Keratinocyte (primary cell): ENCODE data around the gene PARD6G.

Experiments used
- CTCF ChIP-seq, 3 experiments: IDR thresholded peaks in 1 of 3; conservative IDR thresholded peaks in 1 of 3; optimal IDR thresholded peaks in 1 of 3; 2 replicates in 2 of 3; 3 replicates in 1 of 3; pipeline versions ENCODE3 to v1.5.1; 2011; ENCODE audit warnings: low read length in 3 of 3, mild to moderate bottlenecking in 3 of 3, moderate library complexity in 2 of 3, control low read depth in 1 of 3, inconsistent platforms in 1 of 3; ENCODE audit not compliant: insufficient read depth in 2 of 3; ENCODE audit errors: extremely low read depth in 1 of 3
- EZH2 ChIP-seq: IDR thresholded peaks from one replicate; pipeline ENCODE4 v1.6.1; 2012; ENCODE audit warnings: inconsistent platforms, mild to moderate bottlenecking, low read length, moderate library complexity

- TF ChIP-seq CTCF (optimal IDR thresholded peaks at IDR 0.05 in 1 of 3, IDR thresholded peaks at IDR 0.05 in 1 of 3, conservative IDR thresholded peaks at IDR 0.05 in 1 of 3; ENCODE audit: extremely low read depth in 1 of 3, insufficient read depth in 2 of 3, low read length in 3 of 3) (no peak), EZH2 (no peak)
These were observed 44.1 kb downstream of the PARD6G start for GRCh38 chr18:80203249-80203648.
